Activated T-cell treated with anti-CD3 and anti-CD28 coated beads, Interleukin-2, amount 50 U/mL, for 4 hours (primary cell): ENCODE data around the gene DMRTB1. TPM values are rescaled to one million over a fixed set of nuclear protein-coding genes. Genes with fewer than 3 reads are reported as not detected.

Experiments used
- ATAC-seq, 2 donors: fragments of 200-7000 bp; cut with Tn5 transposase; one replicate each; pipeline ENCODE4 v1.10.0; 2021
- DNase-seq: peaks from one replicate; pipeline ENCODE4 v3.0.0-alpha.2; 2020
- H3K27me3 Mint-ChIP-seq: one replicate; pipeline ENCODE4 v1.8.0; 2021; ENCODE audit warnings: low read depth, mixed read lengths
- H3K36me3 Mint-ChIP-seq: one replicate; pipeline ENCODE4 v1.8.0; 2022; ENCODE audit warnings: mixed read lengths; ENCODE audit not compliant: insufficient read depth
- H3K4me1 Mint-ChIP-seq: one replicate; pipeline ENCODE4 v1.8.0; 2021; ENCODE audit warnings: low read depth, mixed read lengths
- H3K4me3 Mint-ChIP-seq: one replicate; pipeline ENCODE4 v1.8.0; 2021; ENCODE audit warnings: mild to moderate bottlenecking, moderate library complexity, mixed read lengths
- H3K9me3 Mint-ChIP-seq: one replicate; pipeline ENCODE4 v1.8.0; 2021; ENCODE audit warnings: mixed read lengths
- total RNA-seq, 3 donors: library from RNA; stranded (reverse); gene quantifications; one replicate each; pipeline ENCODE4 v1.2.1, GENCODE V29; 2021

DMRTB1 gene
- total RNA-seq, 3 donors from 2014 or later: not detected

- Mint-ChIP-seq H3K27me3 (peaks cover 18% of the 10 kb centered on the region), H3K4me3 (no peak overlapping the region)
These were observed 23.4 kb downstream of the DMRTB1 start for GRCh38 chr1:53482441-53483153.

GRCh38 chr1:53483170-53483569 lies 24.0 kb downstream of the DMRTB1 start:
- Mint-ChIP-seq H3K36me3 (no peaks in the 10 kb centered on the region), H3K9me3 (no peaks in the 10 kb centered on the region), H3K27me3 (peaks cover 20% of the 10 kb centered on the region), H3K4me1 (peaks cover 5% of the 10 kb centered on the region), H3K4me3 (no peak overlapping the region)
- DNase-seq (no peak), ATAC-seq (no peak)

More at GRCh38 chr1:53482441-53483153, 23.4 kb downstream of the DMRTB1 start:
- Mint-ChIP-seq H3K36me3 (no peaks in the 10 kb centered on the region), H3K9me3 (no peaks in the 10 kb centered on the region), H3K4me1 (peaks cover 5% of the 10 kb centered on the region)
- ATAC-seq (no peak), DNase-seq (no peak)

GRCh38 chr1:53483656-53484055 lies 24.5 kb downstream of the DMRTB1 start:
- H3K4me3 Mint-ChIP-seq: no peak overlapping the region
- DNase-seq (no peak), ATAC-seq (no peak)
- peaks cover 22% of the 10 kb centered on the region for H3K27me3 Mint-ChIP-seq
- H3K36me3 Mint-ChIP-seq: no peaks in the 10 kb centered on the region
- H3K9me3 Mint-ChIP-seq: no peaks in the 10 kb centered on the region
- H3K4me1 Mint-ChIP-seq: peaks cover 5% of the 10 kb centered on the region

DNA sequence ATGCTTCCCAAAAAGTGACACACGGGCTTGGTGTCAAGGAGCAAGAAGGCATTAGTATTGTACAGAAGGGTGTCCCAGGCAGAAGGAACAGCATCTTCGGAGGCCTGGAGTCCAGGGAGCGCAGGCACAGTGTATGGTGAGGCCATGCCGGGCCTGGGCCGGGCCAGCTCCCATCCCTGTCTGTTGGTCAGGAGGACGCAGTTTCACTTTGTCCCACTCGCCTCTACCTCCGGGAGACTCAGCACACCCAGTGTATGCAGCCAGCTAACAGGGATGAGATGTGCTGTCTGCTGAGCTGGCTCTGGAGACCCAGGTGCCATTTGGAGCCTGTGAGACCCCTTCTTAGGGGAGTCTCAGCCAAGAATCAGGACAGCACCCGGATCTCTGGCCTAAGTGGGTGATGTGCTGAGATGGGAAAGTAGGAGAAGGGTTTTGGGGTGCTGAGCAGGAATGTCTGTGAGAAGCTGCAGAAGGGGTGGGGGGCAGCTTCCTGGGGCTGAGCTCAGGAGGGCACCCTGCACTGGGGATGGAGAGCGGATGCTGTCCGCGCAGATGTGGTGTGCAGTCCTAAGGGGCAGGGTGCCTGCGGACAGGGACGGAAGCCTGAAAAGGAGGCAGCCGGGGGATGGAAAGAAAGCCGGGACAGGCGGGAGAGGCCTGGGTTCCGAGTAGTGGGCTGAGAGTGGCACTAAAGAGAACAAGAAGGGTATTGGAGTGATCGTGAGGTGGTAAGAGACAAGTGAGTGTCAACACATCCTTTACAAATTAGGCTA lies 25.7 kb downstream of the DMRTB1 start:
- Mint-ChIP-seq H3K4me3 (no peak overlapping the region), H3K27me3 (peaks cover 22% of the 10 kb centered on the region), H3K9me3 (no peaks in the 10 kb centered on the region), H3K4me1 (peaks cover 5% of the 10 kb centered on the region), H3K36me3 (no peaks in the 10 kb centered on the region)
- ATAC-seq: no peak
- DNase-seq: no peak

DNA sequence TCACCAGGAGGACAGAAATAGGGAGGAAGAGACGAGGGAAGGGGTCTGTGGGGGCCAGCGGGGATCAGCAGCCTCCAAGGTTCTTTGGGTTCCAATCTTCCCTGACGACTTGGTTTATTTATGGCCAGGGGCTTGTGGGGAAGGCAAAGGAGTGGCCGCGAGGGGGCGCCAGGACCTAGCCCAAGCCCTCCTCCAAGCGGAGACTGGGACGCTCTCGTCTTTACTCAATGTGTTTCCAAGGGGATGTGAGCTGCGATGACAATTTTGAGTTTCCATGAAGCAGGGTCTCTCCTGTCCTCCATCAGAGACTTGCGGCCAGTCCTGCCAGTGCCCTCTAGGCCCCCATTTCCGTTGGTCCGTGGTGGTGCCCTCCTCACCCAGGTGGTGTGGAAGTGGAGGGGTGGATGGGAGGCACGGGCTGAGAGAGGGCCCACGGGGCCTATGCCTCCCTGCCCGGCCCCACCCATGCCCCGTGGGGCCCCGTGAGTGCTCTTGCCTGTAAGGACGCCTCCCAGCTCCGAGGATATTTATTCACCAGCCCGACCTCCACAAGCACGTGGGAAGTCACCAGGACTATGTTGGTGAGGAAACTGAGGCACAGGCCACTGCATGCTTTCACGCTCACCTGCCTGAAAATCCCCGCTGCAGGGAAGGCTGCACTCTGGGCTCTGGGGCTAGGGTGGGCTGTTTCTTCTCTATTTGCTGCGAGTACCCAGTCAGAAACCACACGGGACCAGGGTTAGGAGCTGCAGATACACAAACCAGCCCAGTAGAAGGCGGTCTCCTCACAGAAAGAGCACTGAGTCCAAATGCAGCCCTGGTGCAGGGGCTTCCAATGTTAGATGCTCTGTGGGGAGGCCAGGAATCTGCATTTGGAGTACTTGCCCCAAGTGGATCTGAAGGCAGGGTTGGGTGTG lies 26.5 kb downstream of the DMRTB1 start:
- Mint-ChIP-seq H3K4me3 (no peak overlapping the region), H3K9me3 (no peaks in the 10 kb centered on the region), H3K4me1 (peaks cover 5% of the 10 kb centered on the region), H3K36me3 (no peaks in the 10 kb centered on the region), H3K27me3 (peaks cover 23% of the 10 kb centered on the region)
- peak; percentile 48 for DNase-seq
- ATAC-seq: peak; percentile 76 to 80

GRCh38 chr1:53486395-53487026 lies 27.3 kb downstream of the DMRTB1 start:
- Mint-ChIP-seq H3K27me3 (peaks cover 26% of the 10 kb centered on the region), H3K9me3 (no peaks in the 10 kb centered on the region), H3K36me3 (no peaks in the 10 kb centered on the region), H3K4me1 (peaks cover 5% of the 10 kb centered on the region), H3K4me3 (no peak overlapping the region)
- ATAC-seq (no peak), DNase-seq (no peak)

DNA sequence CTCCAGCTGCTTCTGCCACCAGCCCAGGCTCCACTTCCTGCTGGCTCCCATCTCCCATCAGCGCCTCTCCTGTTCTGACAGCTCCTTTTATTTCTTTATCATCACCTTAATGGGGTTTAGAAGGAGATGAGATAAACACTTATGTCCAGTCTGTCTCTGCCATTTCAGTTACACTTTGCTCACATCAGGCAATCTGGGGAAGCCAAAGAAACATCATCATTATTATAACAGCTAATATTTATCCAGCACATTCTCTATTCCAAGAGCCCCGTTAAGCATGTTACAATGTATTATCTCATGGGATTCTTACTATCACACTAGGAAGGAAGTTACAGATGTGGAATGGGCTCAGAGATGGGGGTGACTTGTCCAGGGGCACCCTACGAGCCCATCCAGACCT lies 31.2 kb downstream of the DMRTB1 start:
- H3K36me3 Mint-ChIP-seq: no peaks in the 10 kb centered on the region
- H3K4me1 Mint-ChIP-seq: peaks cover 3% of the 10 kb centered on the region
- no peak for DNase-seq
- no peaks in the 10 kb centered on the region for H3K9me3 Mint-ChIP-seq
- H3K4me3 Mint-ChIP-seq: no peak overlapping the region
- no peak for ATAC-seq
- H3K27me3 Mint-ChIP-seq: peaks cover 20% of the 10 kb centered on the region

DNA sequence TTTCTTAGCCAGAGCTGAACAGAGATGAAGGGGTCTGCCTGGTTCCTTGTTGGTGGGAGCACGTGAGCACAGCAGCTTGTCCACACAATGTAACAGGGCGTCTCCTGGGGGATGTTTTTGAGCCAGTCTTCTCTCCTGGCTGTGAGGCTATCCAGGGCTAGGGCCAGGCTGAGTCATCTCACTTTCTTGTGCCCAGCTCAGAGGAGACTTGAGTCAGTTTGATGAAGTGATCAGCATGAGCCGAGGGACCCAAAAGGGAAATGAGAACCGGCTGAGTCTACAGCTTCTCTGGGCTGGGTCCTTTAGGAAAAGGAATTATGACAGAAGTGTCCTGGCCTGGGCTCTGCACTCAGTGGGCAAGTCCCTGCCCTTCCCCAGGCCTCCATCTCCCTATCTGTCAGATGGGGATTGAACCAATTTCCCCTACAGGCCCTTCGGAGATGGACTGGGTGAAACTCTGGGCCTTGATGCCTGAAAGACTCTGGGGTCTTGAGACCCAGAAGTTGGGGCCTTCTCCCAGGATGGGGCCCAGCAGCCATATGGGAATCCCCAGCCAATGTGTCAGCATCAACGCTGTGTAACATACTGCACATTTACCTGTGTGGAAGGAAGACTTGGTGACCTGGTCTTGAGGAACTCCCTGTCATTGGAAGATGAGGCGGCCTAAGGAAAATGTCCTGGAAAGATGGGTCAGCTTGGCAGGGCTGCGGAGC lies 36.6 kb downstream of the DMRTB1 start:
- no peaks in the 10 kb centered on the region for H3K36me3 Mint-ChIP-seq
- no peaks in the 10 kb centered on the region for H3K9me3 Mint-ChIP-seq
- no peak overlapping the region for H3K4me3 Mint-ChIP-seq
- H3K4me1 Mint-ChIP-seq: peaks cover 5% of the 10 kb centered on the region
- ATAC-seq: no peak
- DNase-seq: no peak
- H3K27me3 Mint-ChIP-seq: peaks cover 3% of the 10 kb centered on the region

DNA sequence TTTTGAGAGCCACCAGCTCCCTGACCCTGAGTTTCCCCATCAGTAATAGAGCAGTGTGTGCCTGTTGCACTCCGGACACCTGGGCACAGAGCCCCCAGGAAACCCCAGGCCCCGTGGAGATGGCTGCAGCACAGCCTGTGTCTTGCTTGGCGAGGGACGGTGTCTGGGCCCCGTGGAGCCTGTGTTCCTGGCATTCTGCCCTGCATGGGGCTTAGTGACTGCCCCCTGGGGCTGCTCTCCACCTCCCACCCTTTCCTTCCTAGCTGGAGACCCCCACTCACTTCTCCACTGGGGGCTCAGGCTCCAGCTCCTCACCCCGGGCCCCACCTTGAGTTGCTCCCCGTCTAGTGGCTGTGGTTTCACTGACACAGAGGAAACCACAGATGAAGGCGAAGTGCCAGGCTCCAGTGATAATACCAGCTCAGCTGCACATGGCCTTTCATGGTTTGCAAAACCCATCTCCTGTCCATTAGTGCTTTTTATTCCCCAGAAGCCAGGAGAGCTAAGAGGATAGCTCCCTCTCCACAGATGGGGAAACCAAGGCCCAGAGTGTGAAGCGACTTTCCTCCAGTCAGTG lies 39.4 kb downstream of the DMRTB1 start:
- no peak overlapping the region for H3K4me3 Mint-ChIP-seq
- no peak for ATAC-seq
- no peaks in the 10 kb centered on the region for H3K27me3 Mint-ChIP-seq
- H3K9me3 Mint-ChIP-seq: no peaks in the 10 kb centered on the region
- H3K4me1 Mint-ChIP-seq: peaks cover 5% of the 10 kb centered on the region
- no peak for DNase-seq
- H3K36me3 Mint-ChIP-seq: no peaks in the 10 kb centered on the region

GRCh38 chr1:53499257-53500203 lies 40.3 kb downstream of the DMRTB1 start:
- no peak for ATAC-seq
- Mint-ChIP-seq H3K36me3 (no peaks in the 10 kb centered on the region), H3K4me3 (no peak overlapping the region), H3K27me3 (no peaks in the 10 kb centered on the region), H3K4me1 (peaks cover 5% of the 10 kb centered on the region), H3K9me3 (no peaks in the 10 kb centered on the region)
- DNase-seq: no peak

GRCh38 chr1:53500204-53501064 lies 41.2 kb downstream of the DMRTB1 start:
- Mint-ChIP-seq H3K27me3 (no peaks in the 10 kb centered on the region), H3K4me1 (peaks cover 5% of the 10 kb centered on the region), H3K4me3 (no peak overlapping the region), H3K36me3 (no peaks in the 10 kb centered on the region), H3K9me3 (no peaks in the 10 kb centered on the region)
- DNase-seq (no peak), ATAC-seq (no peak)
